RWPE2 (cell line): Measurements from ENCODE around the gene TMEM108.
"Not testable (repeated sequence)": the region's sequence is repeated elsewhere in the genome, so short reads cannot be mapped to it uniquely, and the experiment has no call there.

Experiments
- ATAC-seq: fragments of 200-7000 bp; cut with Tn5 transposase; 3 replicates; pipeline ENCODE4 v1.9.1; 2021; ENCODE audit warnings: low read depth
- DNase-seq: peaks from one replicate; pipeline ENCODE4 v3.0.0-alpha.2; 2020; ENCODE audit warnings: low spot score
- H3K27ac ChIP-seq: fragments of 450-650 bp; 2 replicates; pipeline ENCODE4 v1.5.1; 2017; ENCODE audit warnings: mild to moderate bottlenecking; ENCODE audit not compliant: poor library complexity, severe bottlenecking
- H3K27me3 ChIP-seq: fragments of 250-450 bp; sonication (Bioruptor Pico); 2 replicates; pipeline ENCODE4 v1.5.1; 2021; ENCODE audit warnings: mild to moderate bottlenecking, moderate library complexity; ENCODE audit not compliant: insufficient read depth, poor library complexity, severe bottlenecking
- H3K36me3 ChIP-seq: fragments of 250-450 bp; sonication (Bioruptor Pico); 2 replicates; pipeline ENCODE4 v1.5.1; 2020; ENCODE audit warnings: low read depth, mild to moderate bottlenecking, moderate library complexity
- H3K4me1 ChIP-seq: fragments of 250-450 bp; sonication (Bioruptor Pico); 2 replicates; pipeline ENCODE4 v1.5.1; 2021; ENCODE audit warnings: mild to moderate bottlenecking, moderate library complexity; ENCODE audit not compliant: insufficient read depth, poor library complexity, severe bottlenecking
- H3K4me3 ChIP-seq: fragments of 250-450 bp; sonication (Bioruptor Pico); 2 replicates; pipeline ENCODE4 v1.5.1; 2021; ENCODE audit warnings: mild to moderate bottlenecking, moderate library complexity; ENCODE audit not compliant: severe bottlenecking
- H3K9me3 ChIP-seq: fragments of 250-450 bp; sonication (Bioruptor Pico); 2 replicates; pipeline ENCODE4 v1.5.1; 2021; ENCODE audit warnings: mild to moderate bottlenecking, moderate library complexity; ENCODE audit not compliant: severe bottlenecking
- TF ChIP-seq, protein P1 (sequence below): fragments of 450-650 bp; IDR thresholded peaks from one replicate; pipeline ENCODE4 v1.5.1; 2017; ENCODE audit warnings: mild to moderate bottlenecking, moderate library complexity; ENCODE audit not compliant: poor library complexity, severe bottlenecking

The TMEM108 gene

DNA sequence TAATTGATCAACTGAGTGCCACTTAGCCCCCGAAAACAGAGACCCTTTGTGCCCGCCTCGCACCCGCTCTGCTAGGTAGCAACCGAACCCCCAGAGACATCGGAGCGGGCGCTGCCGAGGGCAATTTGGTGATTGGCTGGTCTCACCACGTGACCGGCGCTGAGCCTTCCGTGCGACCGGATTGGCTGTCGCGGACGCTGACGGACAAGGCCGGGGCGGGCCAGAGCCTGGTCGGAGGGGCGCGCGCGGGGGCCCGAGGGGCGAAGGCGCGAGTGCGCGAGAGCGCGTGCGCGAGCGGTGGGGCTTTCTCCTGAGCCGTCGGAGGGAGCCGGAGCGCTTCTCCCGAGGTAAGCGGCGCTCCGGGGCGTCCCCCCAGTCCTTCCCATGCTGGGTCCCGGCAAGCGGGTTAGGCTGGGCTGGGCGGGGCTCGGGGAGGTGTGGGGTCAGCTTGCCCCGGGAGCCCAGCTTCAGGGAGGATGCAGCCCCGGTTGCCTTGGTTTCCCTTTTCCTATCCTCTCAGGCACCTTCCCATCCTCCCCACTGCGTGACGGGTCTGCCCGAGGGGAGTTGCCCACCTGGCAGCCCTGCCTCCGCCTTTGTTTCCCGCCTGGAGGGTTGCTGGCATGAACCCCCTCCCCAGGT, at the start of gene TMEM108:
Gene TMEM108 (plus strand): TSS at position 303 of the 642 bp plus-strand sequence.
- DNase-seq (peak; percentile 75), ATAC-seq (peak; percentile 78)
- Histone ChIP-seq H3K27me3 (peaks cover 45% of the 10 kb centered on the region), H3K4me1 (no peaks in the 10 kb centered on the region), H3K27ac (no peak within 1 kb of the TSS), H3K4me3 (peak within 1 kb of the TSS; percentile 38), H3K9me3 (no peaks in the 10 kb centered on the region), H3K36me3 (no peaks in the 10 kb centered on the region)
- TF ChIP-seq, protein P1, sequence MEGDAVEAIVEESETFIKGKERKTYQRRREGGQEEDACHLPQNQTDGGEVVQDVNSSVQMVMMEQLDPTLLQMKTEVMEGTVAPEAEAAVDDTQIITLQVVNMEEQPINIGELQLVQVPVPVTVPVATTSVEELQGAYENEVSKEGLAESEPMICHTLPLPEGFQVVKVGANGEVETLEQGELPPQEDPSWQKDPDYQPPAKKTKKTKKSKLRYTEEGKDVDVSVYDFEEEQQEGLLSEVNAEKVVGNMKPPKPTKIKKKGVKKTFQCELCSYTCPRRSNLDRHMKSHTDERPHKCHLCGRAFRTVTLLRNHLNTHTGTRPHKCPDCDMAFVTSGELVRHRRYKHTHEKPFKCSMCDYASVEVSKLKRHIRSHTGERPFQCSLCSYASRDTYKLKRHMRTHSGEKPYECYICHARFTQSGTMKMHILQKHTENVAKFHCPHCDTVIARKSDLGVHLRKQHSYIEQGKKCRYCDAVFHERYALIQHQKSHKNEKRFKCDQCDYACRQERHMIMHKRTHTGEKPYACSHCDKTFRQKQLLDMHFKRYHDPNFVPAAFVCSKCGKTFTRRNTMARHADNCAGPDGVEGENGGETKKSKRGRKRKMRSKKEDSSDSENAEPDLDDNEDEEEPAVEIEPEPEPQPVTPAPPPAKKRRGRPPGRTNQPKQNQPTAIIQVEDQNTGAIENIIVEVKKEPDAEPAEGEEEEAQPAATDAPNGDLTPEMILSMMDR = no peak

DNA sequence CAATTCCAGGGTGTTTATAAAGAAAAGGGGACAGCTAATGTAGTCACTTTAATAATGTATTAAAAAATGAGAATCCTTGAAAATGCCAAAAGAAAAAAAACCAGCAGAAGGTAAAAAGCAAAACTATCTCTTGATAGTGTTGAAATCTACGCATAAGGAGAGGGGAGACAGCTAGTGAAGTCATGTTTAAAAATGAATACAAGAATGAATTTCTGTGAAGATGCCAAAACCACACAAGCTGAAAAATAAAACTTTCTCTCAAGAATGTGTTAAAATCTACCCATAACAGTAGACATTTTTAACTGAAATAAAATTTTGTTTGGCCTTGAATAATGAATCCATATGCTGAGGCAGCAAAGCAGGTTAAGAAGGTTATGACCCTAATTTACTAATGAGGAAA, 42.2 kb upstream of the TMEM108 start:
- Histone ChIP-seq H3K4me1 (no peaks in the 10 kb centered on the region), H3K27me3 (no peaks in the 10 kb centered on the region), H3K4me3 (no peak overlapping the region), H3K27ac (no peak overlapping the region), H3K36me3 (no peaks in the 10 kb centered on the region), H3K9me3 (no peaks in the 10 kb centered on the region)
- DNase-seq = no peak
- TF ChIP-seq, protein P1 = no peak
- no peak for ATAC-seq

DNA sequence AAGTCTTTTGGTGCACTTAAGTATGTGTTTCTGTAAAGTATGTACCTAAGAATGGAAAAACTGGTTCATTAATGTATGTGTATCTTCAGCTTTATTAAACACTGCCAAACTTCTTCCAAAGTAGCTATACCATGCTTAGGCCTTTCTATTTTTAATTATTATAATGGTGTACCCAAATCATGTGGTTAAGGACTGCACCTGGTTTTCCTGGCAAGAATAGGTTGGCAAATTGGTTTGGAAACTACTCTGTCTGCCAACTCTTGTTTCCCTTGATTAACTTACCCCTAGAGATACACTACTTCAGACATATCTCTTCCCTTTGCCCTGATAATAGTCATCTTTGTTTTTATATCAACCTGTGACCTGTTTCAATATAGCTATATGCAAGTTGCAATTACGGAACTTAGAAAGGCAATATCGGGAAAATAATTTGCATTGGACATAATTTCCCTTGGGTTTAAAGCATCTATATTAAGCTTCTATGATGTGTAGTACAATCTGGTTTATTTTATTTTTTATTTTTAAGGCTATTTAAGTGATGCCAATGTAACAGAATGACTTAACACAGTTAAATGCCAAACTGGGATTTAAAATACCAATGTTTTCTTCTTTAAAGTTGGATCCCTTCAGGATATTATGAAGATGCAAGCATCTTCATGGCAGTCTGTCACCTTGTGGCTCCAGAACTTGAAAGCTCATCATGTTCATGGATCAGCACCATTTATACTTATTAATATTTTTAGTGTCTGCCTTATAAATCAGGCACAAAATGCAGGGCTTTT, 40.6 kb upstream of the TMEM108 start:
- no peaks in the 10 kb centered on the region for H3K27me3 ChIP-seq
- TF ChIP-seq, protein P1 = no peak
- ATAC-seq (no peak), DNase-seq (no peak)
- H3K36me3 ChIP-seq = no peaks in the 10 kb centered on the region
- no peak overlapping the region for H3K27ac ChIP-seq
- H3K4me3 ChIP-seq = no peak overlapping the region
- H3K4me1 ChIP-seq = no peaks in the 10 kb centered on the region
- H3K9me3 ChIP-seq = no peaks in the 10 kb centered on the region

DNA sequence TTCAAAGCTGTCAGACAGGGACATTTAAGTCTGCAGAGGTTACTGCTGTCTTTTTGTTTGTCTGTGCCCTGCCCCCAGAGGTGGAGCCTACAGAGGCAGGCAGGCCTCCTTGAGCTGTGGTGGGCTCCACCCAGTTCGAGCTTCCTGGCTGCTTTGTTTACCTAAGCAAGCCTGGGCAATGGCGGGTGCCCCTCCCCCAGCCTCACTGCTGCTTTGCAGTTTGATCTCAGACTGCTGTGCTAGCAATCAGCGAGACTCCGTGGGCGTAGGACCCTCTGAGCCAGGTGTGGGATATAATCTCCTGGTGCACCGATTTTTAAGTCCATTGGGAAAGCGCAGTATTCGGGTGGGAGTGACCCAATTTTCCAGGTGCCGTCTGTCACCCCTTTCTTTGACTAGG, 33.2 kb upstream of the TMEM108 start:
- not testable (repeated sequence) for H3K4me1 ChIP-seq, DNase-seq, H3K36me3 ChIP-seq, ATAC-seq, H3K4me3 ChIP-seq, H3K27me3 ChIP-seq, H3K9me3 ChIP-seq, H3K27ac ChIP-seq

DNA sequence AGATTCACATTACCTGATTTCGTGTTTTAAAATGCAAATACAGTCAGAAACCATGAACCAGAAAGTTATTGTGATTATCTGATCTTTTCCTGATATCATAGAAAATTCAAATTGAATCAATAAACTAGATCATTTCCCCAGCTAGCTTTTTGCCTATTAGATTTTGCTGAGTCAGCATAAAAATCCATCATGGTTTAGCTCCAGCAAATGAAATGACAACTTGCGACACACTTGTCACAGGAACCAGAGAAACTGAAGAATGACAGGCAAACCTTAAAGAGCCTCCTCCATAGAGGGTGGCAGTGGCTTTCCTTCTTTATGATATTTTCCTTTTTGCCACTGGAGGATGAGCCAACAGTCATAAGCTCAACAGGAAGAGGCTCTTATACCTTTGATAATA, 30.6 kb upstream of the TMEM108 start:
- Histone ChIP-seq H3K36me3 (no peaks in the 10 kb centered on the region), H3K27ac (no peak overlapping the region), H3K4me1 (no peaks in the 10 kb centered on the region), H3K27me3 (no peaks in the 10 kb centered on the region), H3K9me3 (no peaks in the 10 kb centered on the region), H3K4me3 (no peak overlapping the region)
- DNase-seq = no peak
- ATAC-seq = no peak
- TF ChIP-seq, protein P1 = no peak
